HG02981 (cell line): ENCODE results near the gene GRHL1.
"Not testable (repeated sequence)": the region's sequence is repeated elsewhere in the genome, so short reads cannot be mapped to it uniquely, and the experiment has no call there.

ENCODE experiments used
- ATAC-seq: cut with Tn5 transposase; IDR thresholded peaks from one replicate; pipeline ENCODE4 v1.9.1; 2021; ENCODE audit warnings: mild to moderate bottlenecking, moderate library complexity; ENCODE audit not compliant: unreplicated experiment

Gene GRHL1

GRCh38 chr2:9951522-9952285 is at the start of gene GRHL1:
GRHL1 (plus strand) TSS chr2:9951693; CDS start chr2:9951834, 141 bp downstream.
- ATAC-seq, result peak; percentile 96

- ATAC-seq, result no peak
These were observed 46.1 kb upstream of the GRHL1 start for GRCh38 chr2:9905413-9905812.

- ATAC-seq, result no peak
These were observed 44.1 kb upstream of the GRHL1 start for GRCh38 chr2:9907402-9907801.

- no peak for ATAC-seq
These were observed 42.9 kb upstream of the GRHL1 start for GRCh38 chr2:9908639-9909038.

- no peak for ATAC-seq
These were observed 42.4 kb upstream of the GRHL1 start for GRCh38 chr2:9909106-9909505.

- no peak for ATAC-seq
These were observed 40.8 kb upstream of the GRHL1 start for GRCh38 chr2:9910699-9911098.

GRCh38 chr2:9912468-9912867 is 39.0 kb upstream of the GRHL1 start:
- ATAC-seq, result no peak

GRCh38 chr2:9914384-9915065 is 37.0 kb upstream of the GRHL1 start:
- ATAC-seq, result peak; percentile 98

- no peak for ATAC-seq
These were observed 33.2 kb upstream of the GRHL1 start for GRCh38 chr2:9918275-9918674.

- ATAC-seq, result no peak
These were observed 32.0 kb upstream of the GRHL1 start for GRCh38 chr2:9919512-9919911.

- not testable (repeated sequence) for ATAC-seq
These were observed 24.5 kb upstream of the GRHL1 start for GRCh38 chr2:9927020-9927419.

- no peak for ATAC-seq
These were observed 14.2 kb upstream of the GRHL1 start for GRCh38 chr2:9937258-9937657.

- ATAC-seq, result no peak
These were observed 13.5 kb upstream of the GRHL1 start for GRCh38 chr2:9937968-9938367.

GRCh38 chr2:9939587-9940485 is 11.7 kb upstream of the GRHL1 start:
- no peak for ATAC-seq

- no peak for ATAC-seq
These were observed 10.1 kb upstream of the GRHL1 start for GRCh38 chr2:9941196-9941995.

- ATAC-seq, result no peak
These were observed 9.5 kb upstream of the GRHL1 start for GRCh38 chr2:9941996-9942390.

GRCh38 chr2:9944330-9944758 is 7.1 kb upstream of the GRHL1 start:
- no peak for ATAC-seq

- ATAC-seq, result no peak
These were observed 5.9 kb upstream of the GRHL1 start for GRCh38 chr2:9945596-9945995.

GRCh38 chr2:9946076-9946475 is 5.4 kb upstream of the GRHL1 start:
- no peak for ATAC-seq

GRCh38 chr2:9946818-9947217 is 4.7 kb upstream of the GRHL1 start:
- no peak for ATAC-seq

- no peak for ATAC-seq
These were observed 2.8 kb upstream of the GRHL1 start for GRCh38 chr2:9948721-9949120.
